Neural cell (in vitro differentiated cells): ENCODE results near the gene TIAM1. TPM values are rescaled to one million over a fixed set of nuclear protein-coding genes. Genes with fewer than 3 reads are reported as not detected.

Source experiments
- H2AFZ ChIP-seq: fragments of 200-600, 300-800 bp; sonication (generic), shearing (Covaris generic); 2 replicates; pipeline ENCODE4 v1.6.0; 2014; ENCODE audit warnings: low read depth, mild to moderate bottlenecking, antibody characterized with exemption, low read length, moderate library complexity
- H3F3A ChIP-seq: fragments of 200-600 bp; shearing (Covaris generic); 2 replicates; pipeline ENCODE4 v1.6.1; 2016; ENCODE audit warnings: mild to moderate bottlenecking, moderate library complexity, mixed read lengths, antibody characterized with exemption, low read length; ENCODE audit not compliant: insufficient read depth, poor library complexity, severe bottlenecking
- H3K27ac ChIP-seq: fragments of 200-600, 300-800 bp; sonication (generic), shearing (Covaris generic); 2 replicates; pipeline ENCODE4 v1.5.1; 2014; ENCODE audit warnings: mild to moderate bottlenecking, low read length, moderate library complexity
- H3K27me3 ChIP-seq: fragments of 300-800, 200-600 bp; sonication (generic), shearing (Covaris generic); 2 replicates; pipeline ENCODE4 v1.6.0; 2014; ENCODE audit warnings: mild to moderate bottlenecking, low read depth, low read length, moderate library complexity; ENCODE audit not compliant: insufficient read depth
- H3K36me3 ChIP-seq: fragments of 300-800, 200-600 bp; sonication (generic), shearing (Covaris generic); 2 replicates; pipeline ENCODE4 v1.5.1; 2014; ENCODE audit warnings: mild to moderate bottlenecking, antibody characterized with exemption, low read length, moderate library complexity; ENCODE audit not compliant: insufficient read depth
- H3K4me2 ChIP-seq: fragments of 300-800, 200-600 bp; sonication (generic), shearing (Covaris generic); 2 replicates; pipeline ENCODE4 v1.6.0; 2014; ENCODE audit warnings: mild to moderate bottlenecking, low read length
- H3K4me3 ChIP-seq: fragments of 300-800, 200-600 bp; sonication (generic), shearing (Covaris generic); 2 replicates; pipeline ENCODE4 v1.5.1; 2014; ENCODE audit warnings: mild to moderate bottlenecking, low read length, moderate library complexity
- H3K79me2 ChIP-seq: fragments of 200-600 bp; shearing (Covaris generic); replicated peaks from 2 replicates; pipeline ENCODE4 v1.6.0; 2014; ENCODE audit warnings: mild to moderate bottlenecking, low read length, moderate library complexity; ENCODE audit not compliant: insufficient read depth
- H3K9ac ChIP-seq: fragments of 300-800, 200-600 bp; sonication (generic), shearing (Covaris generic); 2 replicates; pipeline ENCODE4 v1.6.1; 2016; ENCODE audit warnings: mild to moderate bottlenecking, low read length, mixed read lengths
- H3K9me2 ChIP-seq: fragments of 200-600 bp; shearing (Covaris generic); 2 replicates; pipeline ENCODE4 v1.6.1; 2016; ENCODE audit warnings: mild to moderate bottlenecking, low read length, mixed read lengths; ENCODE audit not compliant: insufficient read depth
- H3K9me3 ChIP-seq: fragments of 200-600, 300-800 bp; sonication (generic), shearing (Covaris generic); 2 replicates; pipeline ENCODE4 v1.6.1; 2016; ENCODE audit warnings: mild to moderate bottlenecking, mixed run types, low read length, moderate library complexity, mixed read lengths
- H4K20me1 ChIP-seq: fragments of 200-600 bp; shearing (Covaris generic); 2 replicates; pipeline ENCODE4 v1.6.1; 2016; ENCODE audit warnings: mild to moderate bottlenecking, mixed run types; ENCODE audit not compliant: insufficient read depth
- CTCF ChIP-seq: fragments of 450-650 bp; IDR thresholded peaks from 2 replicates; pipeline ENCODE4 v1.5.1; 2014; ENCODE audit warnings: antibody characterized with exemption, mild to moderate bottlenecking, moderate library complexity; ENCODE audit not compliant: poor library complexity, severe bottlenecking
- EP300 ChIP-seq: fragments of 450-650 bp; conservative IDR thresholded peaks from 2 replicates; pipeline ENCODE4 v1.6.1; 2014; ENCODE audit warnings: antibody characterized with exemption, mild to moderate bottlenecking, moderate library complexity; ENCODE audit not compliant: poor library complexity, severe bottlenecking
- EZH2 ChIP-seq: fragments of 200-600, 300-800 bp; shearing (Covaris generic), sonication (generic); IDR thresholded peaks from 2 replicates; pipeline ENCODE4 v1.6.1; 2014; ENCODE audit warnings: antibody characterized with exemption, low read length, borderline replicate concordance, mild to moderate bottlenecking; ENCODE audit not compliant: insufficient read depth, poor library complexity, severe bottlenecking
- MXI1 ChIP-seq: fragments of 450-650 bp; conservative IDR thresholded peaks from 2 replicates; pipeline ENCODE4 v1.6.1; 2014; ENCODE audit warnings: antibody characterized with exemption, mild to moderate bottlenecking; ENCODE audit not compliant: poor library complexity, severe bottlenecking
- POLR2AphosphoS5 ChIP-seq: IDR thresholded peaks from 2 replicates; pipeline ENCODE4 v1.6.1; 2012
- RAD21 ChIP-seq: fragments of 450-650 bp; conservative IDR thresholded peaks from 2 replicates; pipeline ENCODE4 v1.6.1; 2014; ENCODE audit warnings: antibody characterized with exemption, mild to moderate bottlenecking, moderate library complexity
- REST ChIP-seq: IDR thresholded peaks from 2 replicates; pipeline ENCODE4 v1.6.1; 2012; ENCODE audit warnings: borderline replicate concordance
- SMC3 ChIP-seq: fragments of 450-650 bp; conservative IDR thresholded peaks from 2 replicates; pipeline ENCODE4 v1.6.1; 2014; ENCODE audit warnings: antibody characterized with exemption, mild to moderate bottlenecking, moderate library complexity; ENCODE audit not compliant: poor library complexity
- TAF1 ChIP-seq: IDR thresholded peaks from 2 replicates; pipeline ENCODE4 v1.6.1; 2012; ENCODE audit warnings: low read depth
- polyA plus RNA-seq: library from polyadenylated mRNA; depleted of rRNA; stranded (reverse); fragments of >200 nt; gene quantifications from 2 replicates; pipeline ENCODE4 v1.2.3, GENCODE V29; 2014

Gene TIAM1
- polyA plus RNA-seq, 1 donor from 2014 or later: 13.2 TPM

- Histone ChIP-seq H3K79me2 (no peaks in the 10 kb centered on the region), H3K9ac (no peak overlapping the region), H3K9me2 (no peaks in the 10 kb centered on the region), H3F3A (no peaks in the 10 kb centered on the region), H3K36me3 (no peaks in the 10 kb centered on the region), H3K27ac (no peak overlapping the region), H3K4me3 (no peak overlapping the region), H3K4me2 (no peak overlapping the region), H3K27me3 (no peaks in the 10 kb centered on the region), H3K9me3 (no peaks in the 10 kb centered on the region), H2AFZ (no peak overlapping the region), H4K20me1 (no peaks in the 10 kb centered on the region)
- TF ChIP-seq RAD21 (no peak), CTCF (no peak)
Observed at GRCh38 chr21:31176080-31176551, 167.9 kb downstream of the TIAM1 start.

GRCh38 chr21:31173881-31174555, 170.0 kb downstream of the TIAM1 start:
- Histone ChIP-seq H2AFZ (no peak overlapping the region), H3K9me3 (no peaks in the 10 kb centered on the region), H3K4me3 (no peak overlapping the region), H3K9ac (no peak overlapping the region), H4K20me1 (no peaks in the 10 kb centered on the region), H3F3A (no peaks in the 10 kb centered on the region), H3K36me3 (no peaks in the 10 kb centered on the region), H3K9me2 (no peaks in the 10 kb centered on the region), H3K27ac (no peak overlapping the region), H3K79me2 (no peaks in the 10 kb centered on the region), H3K4me2 (no peak overlapping the region), H3K27me3 (no peaks in the 10 kb centered on the region)
- TF ChIP-seq MXI1: no peak
- no peak for TF ChIP-seq EP300
- no peak for TF ChIP-seq EZH2
- TF ChIP-seq TAF1: no peak
- no peak for TF ChIP-seq SMC3
- TF ChIP-seq RAD21: no peak
- TF ChIP-seq POLR2AphosphoS5: no peak
- TF ChIP-seq CTCF: no peak
- TF ChIP-seq REST: no peak
